Adrenal gland (tissue), 12 donors: ENCODE measurements around the gene GPC6. TPM values are rescaled to one million over a fixed set of nuclear protein-coding genes. Genes with fewer than 3 reads are reported as not detected.
A peak's percentile ranks its signal among the peaks of the same experiment; 100 is the strongest.

Experiments used
- DNase-seq, 7 donors: peaks; one replicate each; pipeline ENCODE4 v3.0.0-alpha.2; 2019 to 2020
- H3K27ac ChIP-seq, 5 donors: fragments of 200-600 bp; sonication (generic) in 4 of 5; 1 replicate in 3 of 5; 2 replicates in 2 of 5; pipeline versions ENCODE4 v1.5.1 to v1.8.0; 2016 to 2020; ENCODE audit warnings: mild to moderate bottlenecking in 1 of 5
- H3K27me3 ChIP-seq: fragments of 200-600 bp; 2 replicates; pipeline ENCODE4 v1.8.0; 2021
- H3K36me3 ChIP-seq, 2 donors: fragments of 200-600 bp; replicated peaks in 1 of 2; 1 replicate in 1 of 2; 2 replicates in 1 of 2; pipeline versions ENCODE4 v1.5.1 to v1.8.0; 2018 to 2022
- H3K4me1 ChIP-seq, 2 donors: fragments of 200-600 bp; replicated peaks in 1 of 2; 1 replicate in 1 of 2; 2 replicates in 1 of 2; pipeline versions ENCODE4 v1.5.1 to v1.8.0; 2018 to 2021
- H3K4me3 ChIP-seq, 4 donors: fragments of 200-600 bp; sonication (generic) in 3 of 4; one replicate each; pipeline ENCODE4 v1.5.1; 2016 to 2018
- H3K9me3 ChIP-seq, 3 donors: fragments of 200-600 bp; sonication (generic) in 1 of 3; replicated peaks in 1 of 3; 1 replicate in 2 of 3; 2 replicates in 1 of 3; pipeline versions ENCODE4 v1.5.1 to v1.8.0; 2016 to 2021
- POLR2A ChIP-seq, 2 donors: fragments of 450-650 bp; IDR thresholded peaks; one replicate each; pipeline ENCODE4 v1.6.1; 2017; ENCODE audit warnings: antibody characterized with exemption in 2 of 2, mild to moderate bottlenecking in 2 of 2, moderate library complexity in 1 of 2
- WGBS, 4 donors: extraction: QIAGEN DNeasy Blood & Tissue Kit in 2 of 4; methylation state at CpG; one replicate each; pipeline versions ENCODE4 v1.1.5 to v1.1.7; 2013 to 2017; 5-methylcytosine and 5-hydroxymethylcytosine counted together
- intact Hi-C, 2 donors: fragments of 100-400 bp; cut with DNase I; formaldehyde crosslinking; loops; one replicate each; pipeline versions ENCODE4 v1.14.1 to v1.15.0; 2022 to 2023
- polyA plus RNA-seq, 3 donors: library from polyadenylated mRNA; stranded (reverse); fragments of 200-250 nt in 2 of 3; fragments of 350-450 nt in 1 of 3; fragmentation: Illumina TruSeq in 1 of 3; extraction: RNeasy Lipid Tissue Mini Kit (QIAGEN cat#74804) in 1 of 3; gene quantifications; one replicate each; pipeline ENCODE4 v1.2.3, GENCODE V29; 2013 to 2014
- total RNA-seq, 9 donors: library from RNA; depleted of rRNA in 4 of 9; stranded (reverse); fragments of >200 nt in 4 of 9; fragments of 120-200 nt in 1 of 9; fragmentation: NEBNext Ultra II Directional in 1 of 9; extraction: Animal tissue kit (Norgen Biotek cat#: 25700) in 1 of 9; gene quantifications; one replicate each; pipeline versions ENCODE4 v1.1.0 to v1.2.4, GENCODE V29; 2013 to 2023
- TF ChIP-seq, protein P1 (sequence below), 6 experiments: fragments of 450-650 bp in 4 of 6; fragments of 200-600 bp in 2 of 6; sonication (generic) in 1 of 6; IDR thresholded peaks; 1 replicate in 5 of 6; 2 replicates in 1 of 6; pipeline versions ENCODE4 v1.5.1 to v1.8.0; 2016 to 2021; ENCODE audit warnings: antibody characterized with exemption in 6 of 6, mild to moderate bottlenecking in 2 of 6, moderate library complexity in 1 of 6
- donor health status: healthy with polysubstance abuse.
- donor health status: Bipolar disorder and iron deficiency.
- donor health status: DM: yes; HTN: yes; CAD: no.
- donor health status: DM: no; HTN: no; CAD: no.
- donor health status: DM: no; HTN: no; CAD: no.
- donor health status: DM: yes; HTN: yes; CAD: no.

The GPC6 gene
- total and polyA plus RNA-seq, 12 donors, result 0.37 to 62.3 (median 2.5) TPM

DNA sequence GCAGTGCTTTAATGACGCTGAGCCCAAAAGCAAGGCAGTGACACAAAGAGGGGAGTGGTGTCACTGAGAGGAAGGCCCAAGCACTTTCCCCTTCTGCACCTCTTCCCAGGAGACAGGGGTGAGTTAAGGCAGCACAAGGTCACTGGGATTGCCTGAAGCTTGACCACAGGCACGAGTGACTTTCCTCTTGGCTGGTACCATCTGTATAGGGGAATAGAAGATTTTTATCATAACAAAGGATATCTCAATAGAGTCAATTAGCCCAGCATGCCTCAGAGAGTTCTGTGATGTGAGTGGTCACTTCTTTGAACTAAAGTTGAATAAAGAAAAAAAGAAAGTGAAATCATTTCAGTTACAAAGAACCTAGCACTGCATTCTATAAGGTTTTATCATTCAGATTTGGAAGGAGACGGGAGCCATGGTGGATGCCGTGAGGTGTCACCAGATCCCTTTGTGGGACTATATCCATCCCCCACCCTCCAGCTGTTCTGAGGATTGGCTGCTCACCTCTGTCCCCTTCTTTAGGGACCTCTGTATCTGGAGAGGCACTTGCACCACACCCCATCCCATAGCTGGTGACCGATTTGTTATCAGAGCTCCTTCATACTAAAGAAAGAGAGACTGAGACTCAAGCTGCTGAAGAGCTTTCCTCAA is 961.7 kb downstream of the GPC6 start:
- Histone ChIP-seq H3K27ac (no peak overlapping the region), H3K36me3 (no peaks in the 10 kb centered on the region), H3K9me3 (no peaks in the 10 kb centered on the region), H3K4me3 (no peak overlapping the region), H3K27me3 (no peaks in the 10 kb centered on the region), H3K4me1 (no peaks in the 10 kb centered on the region)
- DNase-seq, result no peak
- WGBS, 4 donors, result 67 to 76% (median 72%) methylated on average over 4 to 5 of the region's 5 CpGs
- no peak for TF ChIP-seq POLR2A (IDR thresholded peaks at IDR 0.05)
- TF ChIP-seq, protein P1, sequence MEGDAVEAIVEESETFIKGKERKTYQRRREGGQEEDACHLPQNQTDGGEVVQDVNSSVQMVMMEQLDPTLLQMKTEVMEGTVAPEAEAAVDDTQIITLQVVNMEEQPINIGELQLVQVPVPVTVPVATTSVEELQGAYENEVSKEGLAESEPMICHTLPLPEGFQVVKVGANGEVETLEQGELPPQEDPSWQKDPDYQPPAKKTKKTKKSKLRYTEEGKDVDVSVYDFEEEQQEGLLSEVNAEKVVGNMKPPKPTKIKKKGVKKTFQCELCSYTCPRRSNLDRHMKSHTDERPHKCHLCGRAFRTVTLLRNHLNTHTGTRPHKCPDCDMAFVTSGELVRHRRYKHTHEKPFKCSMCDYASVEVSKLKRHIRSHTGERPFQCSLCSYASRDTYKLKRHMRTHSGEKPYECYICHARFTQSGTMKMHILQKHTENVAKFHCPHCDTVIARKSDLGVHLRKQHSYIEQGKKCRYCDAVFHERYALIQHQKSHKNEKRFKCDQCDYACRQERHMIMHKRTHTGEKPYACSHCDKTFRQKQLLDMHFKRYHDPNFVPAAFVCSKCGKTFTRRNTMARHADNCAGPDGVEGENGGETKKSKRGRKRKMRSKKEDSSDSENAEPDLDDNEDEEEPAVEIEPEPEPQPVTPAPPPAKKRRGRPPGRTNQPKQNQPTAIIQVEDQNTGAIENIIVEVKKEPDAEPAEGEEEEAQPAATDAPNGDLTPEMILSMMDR (IDR thresholded peaks at IDR 0.05), result no peak
- intact Hi-C loops, result no loop called here

DNA sequence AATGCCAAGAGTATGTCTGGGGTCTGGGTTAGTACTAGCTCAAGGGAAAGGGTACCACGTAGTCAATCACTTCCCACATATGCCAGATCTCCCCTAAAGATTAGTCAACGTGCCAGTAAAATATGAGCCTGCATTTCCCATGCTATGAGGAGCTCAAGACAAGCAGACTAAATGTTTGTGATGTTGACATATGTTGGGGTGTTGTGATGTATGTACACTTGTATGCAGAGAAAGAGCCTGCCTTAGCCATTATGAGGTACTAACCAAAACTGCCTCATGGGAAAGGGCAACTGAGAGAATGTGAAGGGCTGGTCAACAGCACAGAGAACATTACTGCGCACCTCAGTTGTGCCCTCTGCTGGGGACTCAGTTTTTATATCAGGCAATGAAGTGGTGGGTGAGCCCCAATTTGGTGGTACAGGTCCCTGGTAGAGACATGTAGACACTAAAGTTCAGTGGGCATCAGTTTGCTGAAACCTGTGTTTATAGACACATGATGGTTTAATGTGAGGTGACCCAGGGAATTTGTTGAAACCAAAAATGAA is 965.9 kb downstream of the GPC6 start:
- Histone ChIP-seq H3K27ac (no peak overlapping the region), H3K36me3 (no peaks in the 10 kb centered on the region), H3K4me1 (no peaks in the 10 kb centered on the region), H3K9me3 (no peaks in the 10 kb centered on the region), H3K4me3 (no peak overlapping the region), H3K27me3 (no peaks in the 10 kb centered on the region)
- peak in 5 of 7 donors; percentile 10 to 56 (median 34) for DNase-seq
- intact Hi-C loops, result no loop called here
- 70 to 91% (median 81%) methylated on average over 3 of the region's 3 CpGs for WGBS, 4 donors
- TF ChIP-seq, protein P1 (IDR thresholded peaks at IDR 0.05), result peak; percentile 32 to 44 (median 42)
- TF ChIP-seq POLR2A (IDR thresholded peaks at IDR 0.05), result no peak

DNA sequence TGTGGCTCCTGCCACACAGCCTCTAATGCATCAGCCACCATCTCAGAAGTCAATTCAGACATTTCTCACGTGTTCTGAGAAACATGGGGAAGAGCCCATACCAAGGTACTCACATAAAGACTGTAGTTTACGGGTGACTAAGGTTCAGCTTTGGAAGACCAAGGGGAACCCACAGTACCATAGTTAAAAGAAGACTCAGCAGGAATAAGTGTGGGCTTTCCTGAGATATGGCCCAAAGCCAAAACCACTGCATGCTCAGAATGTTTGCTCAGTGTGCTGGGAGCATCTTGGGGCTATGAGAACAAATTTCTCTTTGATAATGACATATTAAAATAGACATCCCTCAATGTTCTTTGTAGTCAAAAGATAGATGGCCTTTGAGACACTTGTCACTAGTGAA is 969.1 kb downstream of the GPC6 start:
- no peak for TF ChIP-seq POLR2A (IDR thresholded peaks at IDR 0.05)
- TF ChIP-seq, protein P1 (IDR thresholded peaks at IDR 0.05), result no peak
- no peak overlapping the region for H3K27ac ChIP-seq
- intact Hi-C loops, result no loop called here
- H3K9me3 ChIP-seq, result no peaks in the 10 kb centered on the region
- no peaks in the 10 kb centered on the region for H3K4me1 ChIP-seq
- no peak for DNase-seq
- no peak overlapping the region for H3K4me3 ChIP-seq
- H3K36me3 ChIP-seq, result no peaks in the 10 kb centered on the region
- 84 to 90% (median 86%) methylated on average over 2 of the region's 2 CpGs for WGBS, 4 donors
- H3K27me3 ChIP-seq, result no peaks in the 10 kb centered on the region

DNA sequence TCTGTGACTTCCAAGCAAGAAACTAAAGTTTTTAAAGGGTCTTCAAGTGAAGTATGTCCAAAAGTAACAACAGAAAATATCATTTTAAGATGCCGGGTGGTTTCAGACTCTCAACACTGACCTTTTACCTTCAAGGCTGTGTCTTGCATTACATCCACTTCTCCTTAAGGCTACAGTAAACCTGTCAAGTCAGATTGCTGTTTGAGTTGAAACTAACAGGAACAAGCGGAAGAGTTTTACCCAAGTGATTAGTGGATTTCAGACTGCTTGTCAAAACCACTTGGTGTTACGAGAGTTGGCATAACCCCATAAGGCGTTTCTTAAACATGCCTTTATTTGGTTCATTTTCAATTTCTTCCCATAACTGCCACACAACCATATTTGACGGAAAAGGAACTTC is 969.8 kb downstream of the GPC6 start:
- intact Hi-C loops, result no loop called here
- H3K9me3 ChIP-seq, result no peaks in the 10 kb centered on the region
- WGBS, 4 donors, result 72 to 84% (median 73%) methylated on average over 5 of the region's 5 CpGs
- no peak overlapping the region for H3K27ac ChIP-seq
- no peaks in the 10 kb centered on the region for H3K27me3 ChIP-seq
- no peaks in the 10 kb centered on the region for H3K4me1 ChIP-seq
- no peak for DNase-seq
- TF ChIP-seq, protein P1 (IDR thresholded peaks at IDR 0.05), result no peak
- no peak for TF ChIP-seq POLR2A (IDR thresholded peaks at IDR 0.05)
- H3K4me3 ChIP-seq, result no peak overlapping the region
- no peaks in the 10 kb centered on the region for H3K36me3 ChIP-seq
